ENCODE results near the gene FOXO1.

The FOXO1 gene

DNA sequence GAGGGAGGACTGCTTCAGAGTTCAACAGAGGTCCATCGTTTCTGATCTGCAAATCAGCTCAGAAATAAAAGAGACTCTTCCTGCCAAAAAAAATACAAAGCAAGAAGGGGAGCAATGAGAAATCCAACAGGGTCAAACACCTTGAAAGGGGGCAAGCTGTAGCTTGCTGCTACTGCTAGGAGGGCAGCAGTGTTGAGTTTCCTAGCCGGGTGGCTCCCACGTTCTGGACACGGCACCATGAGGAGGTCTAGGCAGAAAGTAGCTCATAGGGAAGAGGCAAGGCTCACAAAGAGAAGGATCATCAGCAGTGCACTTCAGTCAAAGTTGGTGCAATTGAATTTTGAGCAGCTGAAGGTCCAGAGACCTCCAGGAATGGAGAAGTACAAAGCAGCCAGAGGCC is 75.3 kb downstream of the FOXO1 start:
- H3K4me3 ChIP-seq (replicated peaks; ENCODE audit: low read depth, low read length), result no peak overlapping the region
- DNase-seq (ENCODE audit: low read depth), result no peak
- TF ChIP-seq, protein P1, sequence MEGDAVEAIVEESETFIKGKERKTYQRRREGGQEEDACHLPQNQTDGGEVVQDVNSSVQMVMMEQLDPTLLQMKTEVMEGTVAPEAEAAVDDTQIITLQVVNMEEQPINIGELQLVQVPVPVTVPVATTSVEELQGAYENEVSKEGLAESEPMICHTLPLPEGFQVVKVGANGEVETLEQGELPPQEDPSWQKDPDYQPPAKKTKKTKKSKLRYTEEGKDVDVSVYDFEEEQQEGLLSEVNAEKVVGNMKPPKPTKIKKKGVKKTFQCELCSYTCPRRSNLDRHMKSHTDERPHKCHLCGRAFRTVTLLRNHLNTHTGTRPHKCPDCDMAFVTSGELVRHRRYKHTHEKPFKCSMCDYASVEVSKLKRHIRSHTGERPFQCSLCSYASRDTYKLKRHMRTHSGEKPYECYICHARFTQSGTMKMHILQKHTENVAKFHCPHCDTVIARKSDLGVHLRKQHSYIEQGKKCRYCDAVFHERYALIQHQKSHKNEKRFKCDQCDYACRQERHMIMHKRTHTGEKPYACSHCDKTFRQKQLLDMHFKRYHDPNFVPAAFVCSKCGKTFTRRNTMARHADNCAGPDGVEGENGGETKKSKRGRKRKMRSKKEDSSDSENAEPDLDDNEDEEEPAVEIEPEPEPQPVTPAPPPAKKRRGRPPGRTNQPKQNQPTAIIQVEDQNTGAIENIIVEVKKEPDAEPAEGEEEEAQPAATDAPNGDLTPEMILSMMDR (IDR thresholded peaks at IDR 0.05; ENCODE audit: low read length, missing control alignments), result no peak

DNA sequence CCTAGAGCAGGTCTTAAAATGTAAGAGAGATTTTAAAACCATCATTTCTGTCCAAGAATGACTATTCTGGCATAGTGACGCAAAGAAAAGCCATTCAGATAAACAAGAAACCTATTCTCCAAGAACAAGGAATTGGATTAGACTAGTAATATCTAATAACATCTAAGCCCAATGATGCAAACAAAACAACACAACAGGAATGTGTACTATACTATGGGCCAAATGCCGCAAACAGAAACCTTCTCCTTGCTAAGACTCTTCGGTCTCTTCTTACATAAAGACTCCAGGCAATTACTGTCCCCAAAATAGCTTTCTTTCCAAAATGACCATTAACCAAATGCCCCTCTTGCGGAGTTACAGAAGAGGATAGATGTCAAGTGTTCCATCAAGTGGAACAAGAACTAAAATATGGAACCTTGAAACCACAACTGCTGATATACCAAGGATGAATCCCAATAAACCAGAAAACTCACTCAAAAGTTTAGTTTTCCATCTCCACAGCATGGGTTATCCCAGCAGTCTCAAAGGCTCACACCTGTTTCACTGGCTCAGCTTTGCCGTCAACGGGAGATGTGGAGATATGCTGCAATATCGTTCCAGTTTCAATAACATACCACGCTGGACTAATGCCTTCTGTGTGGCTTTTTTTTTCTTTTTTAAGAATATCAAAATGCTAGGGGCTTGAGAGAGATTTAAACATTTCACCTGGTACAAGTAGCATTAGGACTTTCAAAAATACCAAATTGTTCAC is 76.2 kb downstream of the FOXO1 start:
- TF ChIP-seq, protein P1 (IDR thresholded peaks at IDR 0.05; ENCODE audit: low read length, missing control alignments), result no peak
- peak; percentile 40 for DNase-seq (ENCODE audit: low read depth)
- H3K4me3 ChIP-seq (replicated peaks; ENCODE audit: low read depth, low read length), result no peak overlapping the region

DNA sequence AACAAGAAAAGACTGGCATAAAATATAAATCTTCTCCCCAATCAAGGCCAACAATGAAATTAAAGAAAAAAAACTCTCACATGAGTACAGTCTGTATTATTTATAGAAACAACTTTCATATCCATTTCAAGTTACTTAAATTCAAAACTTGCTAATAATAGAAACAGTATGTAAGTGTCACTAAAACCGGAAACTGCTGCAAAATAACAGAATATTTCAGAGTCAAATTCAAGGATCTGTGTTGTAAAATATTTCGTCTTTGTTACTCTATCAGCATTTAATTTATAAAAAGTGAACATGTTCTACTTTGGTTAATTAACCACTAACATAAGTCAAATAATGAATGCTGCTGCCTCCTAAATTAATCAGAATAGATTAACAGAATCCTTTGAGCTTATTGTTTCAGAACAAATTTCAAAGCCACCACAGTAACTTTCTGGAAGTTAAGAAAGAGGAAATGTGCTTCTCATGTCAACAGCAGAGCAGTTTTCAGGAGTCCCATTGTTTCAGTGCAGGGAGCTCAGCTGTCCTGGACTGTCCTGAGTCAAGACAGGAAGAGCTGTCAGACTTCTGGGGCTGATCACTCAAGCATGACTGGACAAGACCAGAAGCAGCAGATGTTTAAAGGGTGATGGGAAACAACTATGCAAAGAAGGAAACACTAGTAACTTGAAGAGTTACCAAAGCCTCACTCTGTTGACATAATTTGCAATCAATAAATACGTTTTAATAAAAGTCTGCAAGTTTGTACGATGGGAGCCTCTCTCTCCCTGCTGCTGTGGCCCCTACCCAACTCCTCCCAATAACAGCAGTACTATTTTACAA is 76.9 kb downstream of the FOXO1 start:
- peak; percentile 90 for DNase-seq (ENCODE audit: low read depth)
- TF ChIP-seq, protein P1 (IDR thresholded peaks at IDR 0.05; ENCODE audit: low read length, missing control alignments), result no peak
- no peak overlapping the region for H3K4me3 ChIP-seq (replicated peaks; ENCODE audit: low read depth, low read length)

DNA sequence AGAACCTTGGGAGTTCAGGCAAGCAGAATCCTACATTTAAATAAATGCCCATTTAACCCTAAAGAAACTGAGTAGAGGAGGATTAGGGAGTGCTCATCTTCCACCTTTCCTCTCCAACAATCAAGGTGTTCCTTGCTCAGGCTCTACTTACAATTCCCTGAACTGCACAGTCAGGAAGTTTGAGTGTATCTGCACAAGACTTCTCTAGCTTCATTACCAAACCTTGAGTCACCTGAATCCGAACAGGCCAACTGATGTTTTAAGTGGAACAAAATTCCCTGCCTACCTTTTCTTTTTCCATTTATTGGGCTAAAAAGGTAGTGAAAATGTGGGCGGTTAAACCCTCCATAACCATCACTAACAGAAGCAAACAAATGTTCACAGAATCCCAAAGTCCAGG is 78.3 kb downstream of the FOXO1 start:
- TF ChIP-seq, protein P1 (IDR thresholded peaks at IDR 0.05; ENCODE audit: low read length, missing control alignments), result no peak

DNA sequence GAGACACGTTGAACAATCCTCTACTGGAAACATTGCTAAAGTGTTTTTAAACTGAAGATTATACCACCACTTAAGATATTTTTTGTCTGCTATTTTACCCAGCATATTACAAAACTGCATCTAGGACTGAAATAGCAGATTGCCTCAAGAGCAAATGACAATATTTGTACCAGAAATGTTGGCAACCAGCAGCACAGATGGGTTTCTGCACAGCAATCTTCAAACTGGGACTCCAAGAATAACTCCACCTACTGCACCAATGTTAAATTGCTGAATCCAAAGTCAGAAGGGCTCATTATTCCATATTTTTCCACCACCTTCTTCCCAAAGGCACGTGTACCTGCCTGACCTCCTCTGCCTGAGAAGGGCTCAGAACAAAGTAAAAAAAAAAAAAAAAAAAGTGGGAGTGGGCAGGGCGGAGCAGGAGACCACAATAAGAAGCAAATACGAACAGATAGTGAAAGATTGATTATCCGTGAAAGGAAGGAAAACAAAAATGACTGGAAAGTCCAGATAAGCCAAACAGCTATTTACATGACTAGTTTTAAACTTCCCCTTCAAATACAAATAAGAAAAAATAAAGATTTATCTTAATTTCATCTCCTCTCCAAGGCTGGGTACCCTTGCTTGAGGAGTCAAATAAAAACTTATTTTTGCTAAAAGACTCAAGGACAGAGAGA is 79.4 kb downstream of the FOXO1 start:
- no peak overlapping the region for H3K4me3 ChIP-seq (replicated peaks; ENCODE audit: low read depth, low read length)
- TF ChIP-seq, protein P1 (IDR thresholded peaks at IDR 0.05; ENCODE audit: low read length, missing control alignments), result peak; percentile 13
- DNase-seq (ENCODE audit: low read depth), result peak; percentile 46

More for the DNA sequence above, 78.3 kb downstream of the FOXO1 start:
- H3K4me3 ChIP-seq (replicated peaks; ENCODE audit: low read depth, low read length), result no peak overlapping the region
- no peak for DNase-seq (ENCODE audit: low read depth)

DNA sequence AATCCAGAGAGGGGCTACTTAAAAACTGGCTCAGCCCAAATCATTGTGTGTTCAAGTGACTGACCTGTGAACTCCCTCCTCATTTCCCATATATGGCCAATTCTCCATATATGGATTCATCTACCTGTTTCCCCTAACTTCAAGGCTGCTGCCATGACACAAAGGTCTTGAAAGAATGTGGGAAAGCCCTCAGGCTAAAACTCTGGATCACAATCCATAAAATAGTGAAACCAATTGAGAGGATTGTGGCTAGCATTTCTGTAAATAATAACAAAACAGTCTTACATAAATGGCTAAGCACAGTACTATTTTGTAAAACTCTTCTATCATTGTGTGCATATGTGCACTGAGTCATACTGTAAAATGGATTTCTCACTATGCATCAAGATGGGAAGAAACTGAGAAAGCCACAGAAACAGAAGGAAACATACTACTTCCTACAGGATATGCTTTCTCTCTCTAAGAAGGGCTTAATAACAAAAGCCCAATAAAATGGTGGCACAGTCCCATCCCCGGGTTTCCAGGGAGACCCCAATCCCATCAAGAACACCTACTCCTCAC is 80.5 kb downstream of the FOXO1 start:
- DNase-seq (ENCODE audit: low read depth), result peak; percentile 39
- H3K4me3 ChIP-seq (replicated peaks; ENCODE audit: low read depth, low read length), result no peak overlapping the region
- TF ChIP-seq, protein P1 (IDR thresholded peaks at IDR 0.05; ENCODE audit: low read length, missing control alignments), result no peak
